ENCODE results near the gene AXIN2.

The AXIN2 gene

DNA sequence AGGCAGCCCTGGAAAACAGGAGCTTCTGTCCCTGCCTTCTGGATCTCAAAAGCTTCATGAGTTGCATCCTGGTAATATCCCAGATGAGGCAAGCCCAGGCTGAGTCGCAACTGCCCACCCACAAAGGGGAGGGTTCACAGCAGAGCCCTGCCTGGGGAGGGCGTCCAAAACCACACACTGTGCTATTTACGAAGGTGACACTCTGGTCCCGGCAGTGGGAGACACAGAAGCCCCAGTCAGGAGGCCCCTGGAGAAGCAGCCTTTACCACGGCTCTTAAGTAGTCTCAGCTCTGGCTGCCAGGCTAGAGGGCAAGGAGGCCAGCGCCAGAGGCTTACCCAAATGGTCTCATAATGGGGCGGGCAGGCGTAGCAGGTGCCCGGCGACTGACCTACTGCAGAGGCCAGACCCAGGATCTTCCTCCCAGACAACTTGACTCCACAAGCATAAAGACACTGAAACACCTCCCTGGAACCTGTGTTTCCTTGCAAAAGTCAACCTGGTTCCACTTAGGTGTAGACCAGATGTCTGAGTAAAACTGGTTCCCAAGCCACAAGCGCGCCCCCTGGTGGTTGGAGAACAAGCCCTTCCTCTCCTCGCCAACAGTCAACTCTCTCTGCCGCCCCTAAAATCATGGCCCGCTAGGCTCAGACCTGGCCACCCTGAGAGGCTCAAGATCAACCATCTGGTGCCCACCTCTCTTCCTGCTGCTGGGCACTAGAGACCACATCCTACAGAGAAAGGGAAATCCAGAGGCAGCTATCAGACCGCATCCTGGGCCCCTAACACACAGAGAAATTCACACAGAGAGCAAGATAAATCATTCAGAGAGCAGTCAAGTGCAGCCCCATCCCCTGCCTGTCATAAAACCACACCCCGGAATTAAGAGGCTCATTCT lies 5.2 kb downstream of the AXIN2 start:
- peak; percentile 46 for DNase-seq (ENCODE audit: low read depth, low spot score)

DNA sequence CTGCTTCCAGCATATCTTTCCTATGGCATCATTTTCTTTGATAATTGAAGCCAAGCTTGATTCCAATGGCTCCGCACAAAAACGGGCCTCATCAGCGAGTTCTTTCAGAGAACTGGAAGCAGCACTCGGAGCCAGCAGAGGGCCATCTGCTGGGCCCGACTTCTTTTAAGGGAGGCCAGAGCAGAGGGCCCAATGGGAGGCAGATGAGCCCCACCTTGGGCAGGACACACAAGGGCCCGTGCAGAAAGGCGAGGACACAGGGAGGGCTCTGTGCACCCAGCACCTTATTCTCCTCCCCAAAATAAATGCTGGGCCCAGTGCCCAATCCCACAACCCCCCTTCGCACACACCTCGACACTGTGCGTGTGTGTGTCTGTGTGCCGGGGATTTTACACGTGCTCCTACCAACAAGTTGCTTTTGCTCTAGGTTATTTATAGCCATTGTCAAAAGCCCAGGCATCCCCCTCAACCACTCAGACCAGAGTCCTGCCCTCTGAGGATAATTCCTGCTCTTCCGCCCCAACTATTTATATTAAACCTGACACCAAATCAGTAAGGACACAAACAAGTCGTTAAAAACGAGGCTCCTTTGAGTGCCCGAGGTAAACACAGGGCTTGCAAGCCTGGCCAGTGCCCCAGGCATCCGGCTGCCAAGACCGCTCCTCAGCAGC lies 6.8 kb downstream of the AXIN2 start:
- no peak for DNase-seq (ENCODE audit: low read depth, low spot score)

DNA sequence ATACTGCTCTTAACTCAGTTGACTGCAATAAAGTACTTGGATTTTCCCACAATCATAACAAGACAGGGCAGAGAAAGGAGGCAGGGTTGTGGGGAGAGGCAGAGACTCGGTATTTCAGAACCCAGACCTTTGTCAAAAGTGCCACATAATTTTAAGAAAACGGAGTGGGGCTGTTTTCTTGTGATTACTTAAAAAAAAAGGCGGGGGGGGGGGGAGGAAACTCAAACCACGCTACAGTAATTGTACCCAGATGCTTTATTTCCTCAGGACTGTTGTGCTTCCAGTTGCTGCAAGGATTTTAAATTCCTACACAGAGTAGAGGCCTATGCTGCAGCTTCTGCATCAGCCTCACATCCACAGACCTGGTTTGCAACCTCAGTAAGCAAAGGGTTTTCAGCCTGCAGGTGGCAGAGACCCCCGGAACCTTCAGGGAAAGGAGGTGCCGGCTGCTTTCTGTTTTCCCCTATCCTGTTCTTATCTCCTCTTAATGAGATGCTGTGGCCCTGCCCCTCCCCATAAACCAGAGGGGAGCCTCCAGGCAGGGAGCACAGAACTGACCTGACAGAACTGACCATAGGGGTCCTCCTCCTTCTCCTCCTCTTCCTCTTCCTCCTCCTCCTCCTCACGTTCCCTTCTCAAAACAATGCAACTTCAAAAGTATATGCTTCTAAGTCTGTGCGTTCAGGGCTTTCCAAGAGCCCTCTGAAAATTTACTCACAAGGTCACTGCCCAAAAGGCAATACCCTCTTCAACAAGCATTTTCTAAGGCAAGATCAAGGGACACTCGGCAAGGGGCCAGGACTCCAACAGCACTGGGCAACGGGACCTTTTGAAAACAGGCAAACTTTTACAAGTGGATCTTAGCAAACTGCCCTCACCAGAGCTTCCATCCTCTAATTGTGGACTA lies 7.5 kb downstream of the AXIN2 start:
- no peak for DNase-seq (ENCODE audit: low read depth, low spot score)

DNA sequence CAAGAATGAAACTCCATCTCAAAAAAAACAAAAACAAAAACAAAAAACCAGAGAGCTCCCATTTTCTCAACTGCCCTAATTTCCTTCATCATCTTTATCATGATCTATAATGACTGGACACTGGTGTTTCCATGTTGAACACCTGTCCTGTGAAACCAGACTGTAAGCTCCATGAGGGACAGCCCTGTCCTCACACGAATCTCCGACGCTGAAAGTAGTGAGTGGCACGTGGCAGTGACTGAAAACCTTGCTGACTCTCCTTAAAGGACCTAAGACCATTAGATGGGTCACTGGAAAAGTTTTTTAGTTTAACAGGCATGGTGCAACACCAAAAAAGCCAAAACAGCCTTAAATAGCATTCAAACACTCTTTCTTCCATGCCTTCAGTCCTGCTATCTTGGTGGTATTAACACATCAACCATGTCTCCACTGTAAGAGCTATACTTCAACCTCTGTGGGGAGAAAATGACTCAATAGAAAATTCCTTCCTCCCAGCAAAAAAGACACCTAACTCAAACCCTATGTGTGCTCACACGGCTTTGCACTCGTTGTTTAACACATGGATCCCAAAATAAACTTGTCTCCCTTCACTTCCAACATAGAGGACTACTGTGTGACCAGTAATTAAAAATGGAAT lies 8.3 kb downstream of the AXIN2 start:
- no peak for DNase-seq (ENCODE audit: low read depth, low spot score)

DNA sequence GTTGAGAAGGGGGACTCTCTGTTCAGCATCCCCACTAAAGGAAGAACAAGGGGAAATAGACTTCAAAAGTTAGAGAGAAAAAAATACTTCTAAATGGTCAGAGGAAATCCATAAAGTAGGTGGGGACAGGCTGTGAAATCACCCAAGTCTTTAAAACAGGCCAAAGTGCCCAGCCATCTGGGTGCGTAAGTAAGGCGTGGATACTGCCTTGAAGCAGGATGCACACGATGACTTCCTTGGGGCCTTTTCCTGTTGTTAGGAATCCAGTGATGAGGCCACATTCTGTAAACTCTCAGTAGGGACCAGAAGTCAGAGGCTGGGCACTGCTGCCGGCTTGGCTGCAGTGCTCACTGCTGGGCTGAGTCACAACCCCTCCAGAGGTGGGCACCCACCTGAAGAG lies 9.2 kb downstream of the AXIN2 start:
- DNase-seq (ENCODE audit: low read depth, low spot score), result no peak

DNA sequence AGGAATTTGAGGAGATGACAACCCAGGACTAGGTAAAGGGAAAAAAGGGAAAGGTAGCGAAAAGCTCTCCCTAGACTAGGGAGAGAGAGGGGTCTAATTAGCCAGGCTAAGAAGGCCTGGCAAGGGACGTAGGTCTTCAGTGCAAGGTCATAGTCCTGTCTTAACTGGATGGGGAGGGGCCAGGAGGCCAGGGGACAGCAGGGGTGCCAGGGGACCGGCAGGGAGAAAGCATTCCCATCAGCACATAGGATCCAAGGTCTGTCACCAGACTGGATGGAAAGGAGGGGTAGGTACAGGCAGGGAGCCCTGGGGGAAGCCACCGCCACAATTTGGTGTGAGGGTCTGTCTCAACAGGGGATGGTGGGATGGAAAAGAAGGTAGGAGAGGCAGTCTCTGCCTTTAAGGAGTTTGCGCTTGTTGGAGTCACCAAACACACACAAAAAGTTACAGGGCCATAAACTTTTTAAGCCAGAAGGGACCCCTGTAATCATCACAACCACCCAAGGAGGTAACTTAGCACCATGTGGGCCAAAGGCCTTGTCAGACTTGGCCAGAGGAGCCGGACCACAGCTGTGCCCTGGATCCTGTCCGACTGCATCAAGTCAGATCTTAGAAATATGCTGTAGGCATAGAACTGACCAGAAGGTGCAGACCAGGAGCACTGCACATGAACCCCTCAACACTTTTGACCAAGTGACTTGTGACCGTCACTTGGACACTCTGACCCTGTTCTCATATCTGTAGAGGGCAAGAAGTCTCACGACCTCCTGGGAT lies 10.0 kb downstream of the AXIN2 start:
- no peak for DNase-seq (ENCODE audit: low read depth, low spot score)

DNA sequence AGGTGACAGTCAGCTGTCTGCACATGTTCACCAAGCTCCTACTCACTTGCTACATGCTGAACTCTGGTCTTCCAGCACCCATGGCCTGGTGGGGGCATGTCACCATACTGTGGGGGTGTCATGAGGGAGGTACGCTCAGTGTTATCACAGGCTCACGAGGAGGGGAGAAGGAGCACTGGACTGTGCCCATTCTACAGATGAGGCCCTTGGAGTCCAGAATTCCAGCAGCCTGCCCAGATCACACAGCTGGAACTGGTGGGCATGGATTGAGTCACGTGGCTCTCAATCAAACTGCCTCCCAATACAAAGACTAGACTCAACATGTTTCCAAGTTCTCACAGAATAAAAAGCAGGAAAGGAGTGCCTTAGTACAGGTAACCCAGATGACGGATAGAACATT lies 10.7 kb downstream of the AXIN2 start:
- DNase-seq (ENCODE audit: low read depth, low spot score), result no peak

DNA sequence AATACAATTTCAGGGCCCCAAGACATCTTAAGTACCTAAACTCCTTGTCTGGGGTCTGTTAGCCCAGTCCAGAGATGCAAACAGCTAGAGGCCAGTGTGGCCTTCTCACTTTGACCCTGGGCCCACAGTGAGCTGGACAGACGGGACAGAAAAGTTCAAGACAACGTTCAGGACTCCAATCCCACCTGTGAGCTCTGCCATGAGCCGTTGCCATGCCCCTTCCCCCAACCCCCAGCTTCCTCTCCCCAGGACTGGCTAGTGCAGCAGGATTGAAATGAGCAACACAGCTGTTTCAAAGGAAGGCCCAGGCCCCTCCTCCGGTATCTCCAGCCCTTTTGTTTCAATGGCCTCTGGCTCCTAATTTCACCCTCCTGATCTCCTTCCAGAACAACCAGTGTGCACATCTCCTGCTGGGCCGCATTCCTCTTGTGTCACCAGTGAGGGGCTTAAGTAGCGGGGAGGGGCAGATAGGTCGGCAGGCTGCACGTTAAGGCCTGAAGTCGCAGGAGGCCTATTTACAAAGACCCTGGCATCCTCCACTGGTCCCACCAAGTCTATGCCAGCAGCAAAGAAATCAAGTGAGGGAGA lies 11.3 kb downstream of the AXIN2 start:
- no peak for DNase-seq (ENCODE audit: low read depth, low spot score)

DNA sequence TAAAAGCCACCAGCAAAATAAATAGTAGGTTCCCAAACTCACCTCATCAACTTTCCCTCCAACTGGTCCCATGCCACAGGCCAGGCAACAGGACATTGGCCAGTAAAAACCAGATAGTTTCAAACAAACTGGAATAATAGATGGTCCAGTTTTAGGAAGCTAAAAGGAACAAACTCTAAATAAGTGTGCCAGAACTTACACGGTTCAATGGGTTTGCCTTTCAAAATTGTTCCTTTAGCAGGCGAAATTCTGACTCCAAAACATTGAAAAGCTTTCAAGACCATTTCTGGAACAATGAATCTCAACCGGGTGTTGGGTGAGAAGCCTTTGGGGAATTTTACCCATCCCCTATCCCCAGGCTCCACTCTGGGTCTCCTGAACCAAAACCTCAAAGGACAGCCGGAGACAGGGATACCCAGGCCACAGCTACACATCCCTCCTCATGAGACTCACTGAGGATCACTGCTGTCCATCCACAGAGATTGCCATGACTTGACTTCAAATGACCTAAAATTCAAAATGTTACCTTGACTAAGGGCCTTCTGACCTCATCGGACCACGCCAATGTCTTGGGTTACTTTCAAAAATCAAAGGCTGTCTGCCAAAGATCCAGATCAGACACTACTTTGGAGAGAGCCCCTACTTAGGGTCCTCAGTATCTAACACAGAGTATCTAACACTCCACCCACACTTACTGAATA lies 13.0 kb downstream of the AXIN2 start:
- no peak for DNase-seq (ENCODE audit: low read depth, low spot score)

DNA sequence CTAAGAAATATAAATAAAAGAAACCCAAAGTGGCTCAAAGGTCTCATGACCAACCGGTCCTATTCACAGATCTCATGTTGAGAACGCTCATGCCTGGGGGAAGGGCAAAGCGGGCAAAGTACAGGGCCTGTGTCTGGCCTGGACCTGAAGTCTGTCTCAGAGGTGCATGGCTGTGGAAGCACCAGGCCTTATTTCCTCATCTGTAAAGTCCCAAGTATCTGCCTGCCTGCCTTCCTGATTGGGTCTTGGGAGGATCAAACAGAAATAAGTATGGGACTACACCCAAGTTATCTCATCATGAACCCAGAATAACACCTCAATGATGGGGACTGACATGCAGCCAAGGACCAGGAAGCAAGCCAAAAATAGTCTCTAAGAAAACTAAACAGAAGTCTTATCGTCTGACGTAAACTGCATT lies 14.2 kb downstream of the AXIN2 start:
- DNase-seq (ENCODE audit: low read depth, low spot score), result no peak

DNA sequence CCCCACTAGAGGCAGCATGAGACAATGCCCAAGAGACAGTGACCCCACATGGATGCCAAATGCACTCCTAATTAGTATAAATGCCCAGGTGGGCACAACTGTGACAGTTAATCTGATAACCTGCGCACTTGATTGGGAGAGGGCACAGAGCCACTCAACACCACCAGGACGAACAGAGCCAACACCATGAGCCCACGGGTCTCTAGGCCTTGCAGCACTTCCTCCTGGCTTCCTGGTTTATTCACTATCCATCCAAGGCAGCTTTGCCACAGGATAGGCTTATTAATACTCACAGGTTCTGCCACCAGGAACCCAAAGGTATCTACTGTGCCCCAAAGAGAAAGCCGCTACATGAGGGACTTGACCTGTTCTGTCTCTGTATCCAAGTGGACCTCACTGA lies 14.9 kb downstream of the AXIN2 start:
- no peak for DNase-seq (ENCODE audit: low read depth, low spot score)

DNA sequence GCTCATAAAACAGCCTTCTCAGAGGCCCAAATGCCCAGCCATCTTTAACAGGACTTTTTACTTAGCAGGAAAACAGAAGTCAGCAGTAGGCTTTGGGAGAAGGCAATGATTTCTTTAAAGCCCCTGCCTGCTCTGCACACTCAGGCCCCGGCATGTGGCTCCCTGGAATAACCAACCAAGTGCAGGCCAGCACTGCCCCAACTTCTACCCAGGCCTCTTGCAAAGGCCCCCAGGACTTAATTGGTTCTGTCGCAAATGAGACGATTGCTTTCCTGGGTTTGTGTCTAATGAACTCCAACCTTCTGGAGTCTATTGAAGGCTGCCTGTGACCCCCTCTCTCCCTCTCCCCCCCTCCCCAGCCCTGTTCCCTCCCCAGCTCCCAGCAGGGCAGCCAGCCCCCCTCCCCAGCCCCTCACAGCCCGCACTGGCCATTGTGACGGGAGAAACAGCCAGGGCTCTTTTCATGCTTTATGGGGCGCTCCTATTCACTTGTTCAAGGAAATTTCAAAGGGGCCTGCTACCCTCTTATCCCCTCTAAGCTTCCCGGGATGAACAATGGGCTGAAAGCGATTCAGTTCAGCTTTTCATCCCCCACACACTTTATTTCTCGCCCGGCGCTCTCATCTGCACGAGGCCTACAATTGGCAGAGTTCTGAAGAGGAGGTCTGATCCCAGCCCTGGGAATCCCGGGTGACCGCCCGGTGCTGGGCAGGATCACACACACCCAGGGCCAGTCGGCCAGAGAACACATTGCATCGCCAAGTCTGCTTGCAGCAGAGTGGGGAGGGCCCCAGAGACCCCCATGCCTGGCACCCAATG lies 15.5 kb downstream of the AXIN2 start:
- DNase-seq (ENCODE audit: low read depth, low spot score), result no peak

DNA sequence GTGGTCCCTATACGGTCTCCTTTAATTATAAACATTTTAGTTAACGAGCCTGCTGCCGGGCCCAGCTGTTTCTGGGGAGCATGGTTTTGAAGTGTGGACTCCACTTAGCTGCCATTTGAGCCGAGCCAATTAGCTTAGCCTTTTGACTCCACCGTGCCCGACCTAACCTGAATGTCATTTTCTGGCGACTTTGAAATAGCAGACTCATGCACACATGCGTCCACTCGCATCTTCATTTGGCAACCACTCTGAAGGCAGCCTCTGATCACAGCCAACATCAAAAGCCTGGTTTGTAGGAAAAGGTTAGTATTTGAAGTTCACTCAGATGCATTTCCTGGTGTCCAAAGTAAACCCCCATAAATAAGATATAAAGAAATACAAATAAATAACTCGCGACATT lies 16.8 kb downstream of the AXIN2 start:
- no peak for DNase-seq (ENCODE audit: low read depth, low spot score)

DNA sequence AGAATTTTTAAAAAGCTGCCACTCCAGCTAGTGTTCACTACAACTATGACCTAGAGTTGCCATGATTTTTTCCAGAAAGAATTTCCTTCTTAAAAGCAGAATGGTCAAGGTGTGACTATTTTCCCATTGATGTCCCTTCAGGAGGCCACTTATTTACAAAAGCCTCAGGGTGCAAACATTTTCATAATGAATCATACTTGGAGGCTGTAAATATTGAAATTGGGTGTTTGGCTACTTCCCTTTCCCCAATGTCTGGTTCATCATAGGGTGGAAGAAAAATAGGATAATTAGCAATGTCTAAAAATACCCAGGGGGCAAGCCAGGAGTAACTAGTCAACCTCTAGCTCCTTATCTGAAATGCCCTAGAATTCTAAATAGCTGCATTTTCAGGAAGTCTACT lies 18.8 kb downstream of the AXIN2 start:
- DNase-seq (ENCODE audit: low read depth, low spot score), result no peak

DNA sequence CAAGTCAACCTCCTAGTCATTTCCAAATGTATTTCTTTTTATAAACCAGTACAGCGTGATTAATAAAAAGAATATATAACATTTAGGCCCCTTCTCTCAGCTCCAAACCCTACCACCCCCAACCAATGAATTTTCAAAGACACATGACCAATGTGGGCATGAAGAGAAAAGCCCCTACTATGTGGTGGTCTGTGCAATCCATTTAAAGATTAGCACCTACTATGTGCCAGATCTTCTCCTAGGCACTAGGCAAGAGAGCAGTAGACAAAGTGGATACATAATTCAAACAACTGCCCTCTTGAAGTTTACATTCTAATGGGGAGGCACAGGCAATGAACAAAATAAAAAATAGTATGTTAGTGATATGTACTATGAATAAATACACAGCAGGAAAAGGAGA lies 19.4 kb downstream of the AXIN2 start:
- DNase-seq (ENCODE audit: low read depth, low spot score), result no peak

DNA sequence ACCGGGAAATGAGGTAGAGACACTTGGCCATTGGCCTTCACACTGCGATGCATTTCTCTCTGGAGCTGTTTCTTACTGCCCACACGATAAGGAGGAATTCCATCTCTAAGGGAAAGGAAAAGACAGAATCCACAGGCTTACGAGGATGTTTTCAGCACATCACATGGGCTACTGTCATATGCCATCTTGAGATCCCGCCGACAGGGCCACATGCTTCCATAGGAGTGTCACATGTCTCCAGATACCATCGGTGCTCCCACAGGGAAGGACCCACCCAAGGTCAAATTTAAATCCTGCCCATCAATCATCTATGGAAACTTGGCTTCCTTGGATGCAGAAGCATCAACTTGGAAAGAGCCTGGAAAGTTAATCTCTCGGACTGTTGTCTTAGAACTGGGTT lies 20.0 kb downstream of the AXIN2 start:
- DNase-seq (ENCODE audit: low read depth, low spot score), result no peak

DNA sequence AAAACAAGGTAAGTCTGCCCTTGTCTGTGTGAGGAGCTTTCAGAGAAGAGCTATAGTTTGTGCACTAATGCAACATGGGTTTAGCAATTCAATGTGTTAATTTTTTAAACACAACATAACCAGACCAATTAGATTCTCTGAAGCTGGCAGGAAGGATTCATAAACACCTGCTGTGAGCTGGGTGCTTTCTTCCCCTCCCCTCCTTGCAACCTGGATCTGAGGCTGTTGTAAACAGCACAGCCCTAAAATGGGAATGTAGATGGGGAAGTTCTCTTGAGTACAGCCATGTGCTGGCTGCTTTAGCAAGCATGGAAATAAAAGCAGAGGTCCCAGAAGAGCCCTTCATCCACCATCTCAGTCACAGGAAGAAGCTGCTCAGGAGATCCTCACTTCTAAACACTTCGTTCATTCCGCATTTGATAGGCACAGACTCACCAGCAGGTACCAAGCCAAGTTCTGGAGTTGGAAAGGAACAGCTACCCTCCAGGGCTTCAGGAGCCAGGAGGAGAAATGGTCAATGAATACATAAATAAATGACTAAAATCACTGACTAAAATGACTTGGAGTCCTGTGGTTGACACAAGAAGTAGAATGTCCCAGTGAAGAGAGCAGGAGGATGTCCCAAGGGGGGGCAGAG lies 21.7 kb downstream of the AXIN2 start:
- DNase-seq (ENCODE audit: low read depth, low spot score), result no peak

DNA sequence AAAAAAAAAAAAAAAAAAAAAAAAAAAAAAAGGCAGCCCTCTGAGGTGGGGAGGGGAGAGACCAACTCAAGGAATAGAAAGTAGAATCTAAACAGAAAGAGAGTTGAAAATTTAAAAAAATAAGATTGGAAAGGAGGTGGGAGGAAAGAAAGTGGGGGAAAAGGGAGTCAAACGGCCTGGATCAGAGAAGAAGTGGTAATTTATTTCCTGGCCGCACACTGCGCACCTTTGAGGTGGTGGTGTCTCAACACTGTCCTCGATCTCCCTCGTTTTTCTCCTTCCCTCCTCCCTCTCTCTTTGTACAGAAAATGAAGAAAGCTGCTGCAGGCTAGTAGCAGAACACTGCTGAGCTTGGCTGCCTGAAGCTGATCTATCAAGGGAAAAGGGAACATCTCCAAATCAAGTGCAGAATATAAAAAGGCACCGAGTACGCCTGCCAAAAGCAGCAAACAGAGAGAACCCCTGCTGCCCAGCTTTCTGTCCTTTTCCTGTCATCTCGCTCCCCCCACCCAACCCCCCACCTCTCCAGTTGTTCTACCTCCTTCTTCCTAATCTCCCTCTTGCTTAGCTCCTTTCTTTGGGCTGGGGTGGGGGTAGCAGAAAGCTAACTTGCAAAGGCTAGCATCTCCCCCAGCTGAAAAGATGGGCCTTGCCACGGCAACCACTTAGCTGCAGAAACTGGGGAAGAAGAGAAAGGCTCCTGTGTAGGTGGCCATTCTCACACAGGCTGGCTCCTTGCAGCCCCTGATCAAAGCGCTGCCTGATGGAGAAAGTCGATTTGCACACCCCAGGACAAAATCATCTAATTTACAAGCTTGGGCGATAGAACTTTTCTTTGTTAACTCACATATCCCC lies 22.5 kb downstream of the AXIN2 start:
- DNase-seq (ENCODE audit: low read depth, low spot score), result no peak

Data from smooth muscle cell of the brain vasculature (primary cell).